OCI-LY3 (cell line): ENCODE data around the gene SLC2A4RG.

Experiments
- H2AFZ ChIP-seq: fragments of 200-600, 300-600 bp; shearing (Covaris generic); 2 replicates; pipeline ENCODE4 v1.6.0; 2014; ENCODE audit warnings: antibody characterized with exemption, low read depth, low read length
- H3K27ac ChIP-seq: fragments of 200-600, 300-600 bp; sonication (generic); 2 replicates; pipeline ENCODE4 v1.5.1; 2014; ENCODE audit warnings: mild to moderate bottlenecking, low read length, moderate library complexity, mixed read lengths
- H3K27me3 ChIP-seq: fragments of 200-600, 300-600 bp; sonication (generic); 2 replicates; pipeline ENCODE4 v1.6.1; 2014; ENCODE audit warnings: low read depth, low read length, mixed read lengths
- H3K36me3 ChIP-seq: fragments of 200-600, 300-600 bp; sonication (generic); replicated peaks from 2 replicates; pipeline ENCODE3; 2014; ENCODE audit warnings: low read depth, low read length, mixed read lengths
- H3K4me1 ChIP-seq: fragments of 300-600, 200-600 bp; sonication (generic); 2 replicates; pipeline ENCODE4 v1.6.1; 2014; ENCODE audit warnings: low read length, mixed read lengths
- H3K4me2 ChIP-seq: fragments of 200-600, 300-600 bp; sonication (generic); 2 replicates; pipeline ENCODE4 v1.6.1; 2014; ENCODE audit warnings: low read length, mixed read lengths
- H3K4me3 ChIP-seq: fragments of 300-600, 200-600 bp; sonication (generic); 2 replicates; pipeline ENCODE4 v1.5.1; 2014; ENCODE audit warnings: antibody characterized with exemption, mild to moderate bottlenecking, low read length, moderate library complexity
- H3K79me2 ChIP-seq: fragments of 300-600, 200-600 bp; shearing (Covaris generic); 2 replicates; pipeline ENCODE4 v1.6.1; 2014; ENCODE audit warnings: mild to moderate bottlenecking, low read length, mixed read lengths
- H3K9ac ChIP-seq: fragments of 300-600, 200-600 bp; shearing (Covaris generic); 2 replicates; pipeline ENCODE4 v1.6.0; 2014; ENCODE audit warnings: mild to moderate bottlenecking, low read length, moderate library complexity
- H3K9me3 ChIP-seq: fragments of 200-600, 300-600 bp; shearing (Covaris generic); 2 replicates; pipeline ENCODE4 v1.6.1; 2014; ENCODE audit warnings: low read length, mixed read lengths; ENCODE audit not compliant: insufficient read depth
- H4K20me1 ChIP-seq: fragments of 200-600, 300-600 bp; sonication (generic); 2 replicates; pipeline ENCODE4 v1.6.1; 2016; ENCODE audit warnings: low read length, mixed read lengths; ENCODE audit not compliant: insufficient read depth
- CTCF ChIP-seq: fragments of 200-600, 300-600 bp; sonication (generic); IDR thresholded peaks from 2 replicates; pipeline ENCODE4 v1.5.1; 2014; ENCODE audit warnings: antibody characterized with exemption, low read length, low read depth
- EZH2phosphoT487 ChIP-seq: fragments of 200-600 bp; shearing (Covaris generic); IDR thresholded peaks from 2 replicates; pipeline ENCODE4 v1.6.1; 2018; ENCODE audit warnings: antibody characterized with exemption, mixed run types, low read depth

Gene SLC2A4RG

GRCh38 chr20:63691711-63692435, 47.7 kb upstream of the SLC2A4RG start:
- Histone ChIP-seq H4K20me1 (no peaks in the 10 kb centered on the region), H3K4me1 (no peaks in the 10 kb centered on the region), H3K36me3 (no peaks in the 10 kb centered on the region), H3K27me3 (no peaks in the 10 kb centered on the region), H3K4me2 (no peak overlapping the region), H3K4me3 (no peak overlapping the region), H3K27ac (no peak overlapping the region), H2AFZ (no peak overlapping the region), H3K79me2 (no peaks in the 10 kb centered on the region), H3K9ac (no peak overlapping the region), H3K9me3 (no peaks in the 10 kb centered on the region)
- TF ChIP-seq CTCF: no peak
- TF ChIP-seq EZH2phosphoT487: no peak

- Histone ChIP-seq H4K20me1 (no peaks in the 10 kb centered on the region), H3K9me3 (no peaks in the 10 kb centered on the region), H3K4me3 (no peak overlapping the region), H3K27ac (no peak overlapping the region), H3K27me3 (no peaks in the 10 kb centered on the region), H2AFZ (no peak overlapping the region), H3K36me3 (no peaks in the 10 kb centered on the region), H3K9ac (no peak overlapping the region), H3K79me2 (no peaks in the 10 kb centered on the region), H3K4me2 (no peak overlapping the region), H3K4me1 (peaks cover 3% of the 10 kb centered on the region)
- TF ChIP-seq CTCF (no peak), EZH2phosphoT487 (no peak)
These were observed 47.0 kb upstream of the SLC2A4RG start for GRCh38 chr20:63692436-63693082.

- H3K9me3 ChIP-seq: no peaks in the 10 kb centered on the region
- no peak for TF ChIP-seq EZH2phosphoT487
- no peak for TF ChIP-seq CTCF
- H3K27ac ChIP-seq: no peak overlapping the region
- no peak overlapping the region for H3K4me3 ChIP-seq
- no peak overlapping the region for H3K9ac ChIP-seq
- no peaks in the 10 kb centered on the region for H3K79me2 ChIP-seq
- no peaks in the 10 kb centered on the region for H3K27me3 ChIP-seq
- peaks cover 9% of the 10 kb centered on the region for H3K4me1 ChIP-seq
- no peaks in the 10 kb centered on the region for H4K20me1 ChIP-seq
- H2AFZ ChIP-seq: no peak overlapping the region
- H3K4me2 ChIP-seq: no peak overlapping the region
- no peaks in the 10 kb centered on the region for H3K36me3 ChIP-seq
These were observed 46.4 kb upstream of the SLC2A4RG start for GRCh38 chr20:63693083-63693732.
